Astrocyte (in vitro differentiated cells and primary cell): ENCODE results near the gene GPRIN1. TPM values are rescaled to one million over a fixed set of nuclear protein-coding genes. Genes with fewer than 3 reads are reported as not detected.

Source experiments
- DNase-seq: peaks from one replicate; pipeline ENCODE4 v3.0.0-alpha.2; 2010; ENCODE audit warnings: low read depth
- FAIRE-seq: peaks from 2 replicates; lab custom pipeline; 2011; peaks lifted over from hg19 to GRCh38; lab: Jason Lieb, UNC
- H2AFZ ChIP-seq: 2 replicates; pipeline ENCODE4 v1.6.0; 2012; ENCODE audit warnings: low read depth, low read length, inconsistent platforms
- H3K27ac ChIP-seq: 2 replicates; pipeline ENCODE4 v1.5.1; 2011; ENCODE audit warnings: low read depth, low read length, inconsistent platforms
- H3K27me3 ChIP-seq: 2 replicates; pipeline ENCODE4 v1.6.0; 2011; ENCODE audit warnings: low read length, inconsistent platforms; ENCODE audit not compliant: insufficient read depth
- H3K36me3 ChIP-seq: 2 replicates; pipeline ENCODE4 v1.5.1; 2011; ENCODE audit warnings: low read length, inconsistent platforms; ENCODE audit not compliant: insufficient read depth
- H3K4me1 ChIP-seq: 2 replicates; pipeline ENCODE4 v1.5.1; 2011; ENCODE audit warnings: low read length, inconsistent platforms; ENCODE audit not compliant: insufficient read depth
- H3K4me2 ChIP-seq: 2 replicates; pipeline ENCODE4 v1.6.0; 2012; ENCODE audit warnings: low read length, inconsistent platforms
- H3K4me3 ChIP-seq: 2 replicates; pipeline ENCODE4 v1.5.1; 2011; ENCODE audit warnings: low read depth, mild to moderate bottlenecking, low read length, inconsistent platforms; ENCODE audit not compliant: insufficient read depth
- H3K79me2 ChIP-seq: 2 replicates; pipeline ENCODE4 v1.6.0; 2012; ENCODE audit warnings: mild to moderate bottlenecking, low read length, inconsistent platforms; ENCODE audit not compliant: insufficient read depth
- H3K9ac ChIP-seq: 2 replicates; pipeline ENCODE4 v1.6.0; 2012; ENCODE audit warnings: mild to moderate bottlenecking, low read length, inconsistent platforms
- H3K9me3 ChIP-seq: 2 replicates; pipeline ENCODE4 v1.5.1; 2012; ENCODE audit warnings: low read depth, mild to moderate bottlenecking, low read length, inconsistent platforms; ENCODE audit not compliant: insufficient read depth
- H4K20me1 ChIP-seq: 2 replicates; pipeline ENCODE4 v1.6.0; 2012; ENCODE audit warnings: low read length, inconsistent platforms; ENCODE audit not compliant: insufficient read depth
- H3K27ac Mint-ChIP-seq: one replicate; pipeline ENCODE4 v1.8.0; 2021; ENCODE audit warnings: mild to moderate bottlenecking, mixed read lengths; ENCODE audit not compliant: unreplicated experiment
- H3K27me3 Mint-ChIP-seq: one replicate; pipeline ENCODE4 v1.8.0; 2021; ENCODE audit warnings: low read depth, mixed read lengths; ENCODE audit not compliant: unreplicated experiment
- H3K36me3 Mint-ChIP-seq: one replicate; pipeline ENCODE4 v1.8.0; 2021; ENCODE audit warnings: low read depth, mixed read lengths; ENCODE audit not compliant: unreplicated experiment
- H3K4me1 Mint-ChIP-seq: one replicate; pipeline ENCODE4 v1.8.0; 2021; ENCODE audit warnings: low read depth, mixed read lengths; ENCODE audit not compliant: unreplicated experiment
- H3K4me3 Mint-ChIP-seq: one replicate; pipeline ENCODE4 v1.8.0; 2021; ENCODE audit warnings: mild to moderate bottlenecking, moderate library complexity, mixed read lengths; ENCODE audit not compliant: unreplicated experiment
- H3K9me3 Mint-ChIP-seq: one replicate; pipeline ENCODE4 v1.8.0; 2021; ENCODE audit warnings: mild to moderate bottlenecking, mixed read lengths; ENCODE audit not compliant: unreplicated experiment
- CTCF ChIP-seq: IDR thresholded peaks from 2 replicates; pipeline ENCODE4 v1.5.1; 2011; ENCODE audit warnings: low read depth, mild to moderate bottlenecking, inconsistent platforms, low read length, moderate library complexity; ENCODE audit not compliant: insufficient read depth
- EZH2 ChIP-seq: IDR thresholded peaks from 2 replicates; pipeline ENCODE4 v1.6.1; 2012; ENCODE audit warnings: mild to moderate bottlenecking, low read length, inconsistent platforms; ENCODE audit not compliant: insufficient read depth
- total RNA-seq: library from RNA; stranded (reverse); gene quantifications from 2 replicates; pipeline ENCODE4 v1.2.1, GENCODE V29; 2021

The GPRIN1 gene
- total RNA-seq, 1 donor from 2014 or later, result 6.8 TPM

- Histone ChIP-seq H3K4me2 (no peak overlapping the region), H3K79me2 (no peaks in the 10 kb centered on the region), H3K36me3 (no peaks in the 10 kb centered on the region), H3K27me3 (no peaks in the 10 kb centered on the region), H3K9ac (no peak overlapping the region), H3K4me1 (no peaks in the 10 kb centered on the region), H3K4me3 (no peak overlapping the region), H3K27ac (no peak overlapping the region), H3K9me3 (peaks cover 10% of the 10 kb centered on the region), H4K20me1 (no peaks in the 10 kb centered on the region), H2AFZ (no peak overlapping the region)
- Mint-ChIP-seq H3K36me3 (no peaks in the 10 kb centered on the region), H3K4me1 (no peaks in the 10 kb centered on the region), H3K4me3 (no peak overlapping the region), H3K27ac (no peak overlapping the region), H3K9me3 (peaks cover 15% of the 10 kb centered on the region), H3K27me3 (peaks cover 29% of the 10 kb centered on the region)
- no peak for DNase-seq
- no peak for FAIRE-seq
- TF ChIP-seq EZH2 (no peak), CTCF (no peak)
These were observed 21.7 kb downstream of the GPRIN1 start for GRCh38 chr5:176588297-176588696.

GRCh38 chr5:176587398-176587797, 22.6 kb downstream of the GPRIN1 start:
- Histone ChIP-seq H3K79me2 (no peaks in the 10 kb centered on the region), H2AFZ (no peak overlapping the region), H3K27ac (no peak overlapping the region), H3K36me3 (no peaks in the 10 kb centered on the region), H3K9me3 (peaks cover 8% of the 10 kb centered on the region), H3K27me3 (no peaks in the 10 kb centered on the region), H4K20me1 (no peaks in the 10 kb centered on the region), H3K4me1 (no peaks in the 10 kb centered on the region), H3K4me2 (no peak overlapping the region), H3K9ac (no peak overlapping the region), H3K4me3 (no peak overlapping the region)
- Mint-ChIP-seq H3K27me3 (peaks cover 29% of the 10 kb centered on the region), H3K4me3 (no peak overlapping the region), H3K36me3 (no peaks in the 10 kb centered on the region), H3K27ac (no peak overlapping the region), H3K9me3 (peaks cover 15% of the 10 kb centered on the region), H3K4me1 (no peaks in the 10 kb centered on the region)
- DNase-seq (no peak), FAIRE-seq (no peak)
- no peak for TF ChIP-seq CTCF
- TF ChIP-seq EZH2, result no peak

GRCh38 chr5:176583076-176583475, 26.9 kb downstream of the GPRIN1 start:
- peaks cover 5% of the 10 kb centered on the region for H3K9me3 ChIP-seq
- H3K4me3 Mint-ChIP-seq, result no peak overlapping the region
- H3K27me3 Mint-ChIP-seq, result peaks cover 22% of the 10 kb centered on the region
- H3K36me3 Mint-ChIP-seq, result no peaks in the 10 kb centered on the region
- H3K4me1 ChIP-seq, result no peaks in the 10 kb centered on the region
- H3K27me3 ChIP-seq, result no peaks in the 10 kb centered on the region
- DNase-seq, result no peak
- TF ChIP-seq CTCF, result no peak
- no peak for TF ChIP-seq EZH2
- no peaks in the 10 kb centered on the region for H3K4me1 Mint-ChIP-seq
- H2AFZ ChIP-seq, result no peak overlapping the region
- no peak overlapping the region for H3K4me3 ChIP-seq
- H3K9me3 Mint-ChIP-seq, result peaks cover 8% of the 10 kb centered on the region
- no peaks in the 10 kb centered on the region for H4K20me1 ChIP-seq
- no peak overlapping the region for H3K27ac Mint-ChIP-seq
- no peaks in the 10 kb centered on the region for H3K36me3 ChIP-seq
- H3K27ac ChIP-seq, result no peak overlapping the region
- H3K79me2 ChIP-seq, result no peaks in the 10 kb centered on the region
- H3K4me2 ChIP-seq, result no peak overlapping the region
- H3K9ac ChIP-seq, result no peak overlapping the region
- FAIRE-seq, result no peak
